22Rv1 (cell line): Measurements from ENCODE around the gene BLOC1S4.

Source experiments
- ZFX ChIP-seq: fragments of 450-650 bp; IDR thresholded peaks from 2 replicates; pipeline ENCODE4 v1.6.1; 2017; ENCODE audit warnings: antibody characterized with exemption, borderline replicate concordance
- TF ChIP-seq, protein P1 (sequence below): fragments of 450-650 bp; IDR thresholded peaks from 2 replicates; pipeline ENCODE4 v1.5.1; 2017; ENCODE audit warnings: mild to moderate bottlenecking

DNA sequence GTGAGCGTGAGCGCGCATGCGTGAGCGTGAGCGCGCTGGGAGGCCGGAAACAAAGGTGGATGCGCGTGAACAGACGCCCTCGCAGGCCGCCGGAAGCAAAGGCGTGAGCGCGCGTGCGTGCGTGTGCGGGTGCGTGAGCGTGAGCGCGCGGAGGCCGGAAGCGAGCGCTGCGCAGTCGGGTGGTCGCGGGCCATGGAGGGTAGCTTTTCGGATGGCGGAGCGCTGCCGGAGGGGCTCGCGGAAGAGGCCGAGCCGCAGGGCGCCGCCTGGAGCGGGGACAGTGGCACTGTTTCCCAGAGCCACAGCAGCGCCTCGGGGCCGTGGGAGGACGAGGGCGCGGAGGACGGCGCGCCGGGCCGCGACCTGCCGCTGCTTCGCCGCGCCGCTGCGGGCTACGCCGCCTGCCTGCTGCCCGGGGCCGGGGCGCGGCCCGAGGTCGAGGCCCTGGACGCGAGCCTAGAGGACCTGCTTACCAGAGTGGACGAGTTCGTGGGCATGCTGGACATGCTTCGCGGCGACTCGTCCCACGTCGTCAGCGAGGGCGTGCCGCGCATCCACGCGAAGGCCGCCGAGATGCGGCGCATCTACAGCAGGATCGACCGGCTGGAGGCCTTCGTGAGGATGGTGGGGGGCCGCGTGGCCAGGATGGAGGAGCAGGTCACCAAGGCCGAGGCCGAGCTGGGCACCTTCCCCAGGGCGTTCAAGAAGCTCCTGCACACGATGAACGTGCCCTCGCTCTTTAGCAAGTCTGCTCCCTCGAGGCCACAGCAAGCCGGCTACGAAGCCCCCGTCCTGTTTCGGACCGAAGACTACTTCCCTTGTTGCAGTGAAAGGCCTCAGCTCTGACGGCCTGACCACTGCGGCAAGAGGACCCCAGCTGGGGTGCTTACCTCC is at the start of gene BLOC1S4:
- TF ChIP-seq, protein P1, sequence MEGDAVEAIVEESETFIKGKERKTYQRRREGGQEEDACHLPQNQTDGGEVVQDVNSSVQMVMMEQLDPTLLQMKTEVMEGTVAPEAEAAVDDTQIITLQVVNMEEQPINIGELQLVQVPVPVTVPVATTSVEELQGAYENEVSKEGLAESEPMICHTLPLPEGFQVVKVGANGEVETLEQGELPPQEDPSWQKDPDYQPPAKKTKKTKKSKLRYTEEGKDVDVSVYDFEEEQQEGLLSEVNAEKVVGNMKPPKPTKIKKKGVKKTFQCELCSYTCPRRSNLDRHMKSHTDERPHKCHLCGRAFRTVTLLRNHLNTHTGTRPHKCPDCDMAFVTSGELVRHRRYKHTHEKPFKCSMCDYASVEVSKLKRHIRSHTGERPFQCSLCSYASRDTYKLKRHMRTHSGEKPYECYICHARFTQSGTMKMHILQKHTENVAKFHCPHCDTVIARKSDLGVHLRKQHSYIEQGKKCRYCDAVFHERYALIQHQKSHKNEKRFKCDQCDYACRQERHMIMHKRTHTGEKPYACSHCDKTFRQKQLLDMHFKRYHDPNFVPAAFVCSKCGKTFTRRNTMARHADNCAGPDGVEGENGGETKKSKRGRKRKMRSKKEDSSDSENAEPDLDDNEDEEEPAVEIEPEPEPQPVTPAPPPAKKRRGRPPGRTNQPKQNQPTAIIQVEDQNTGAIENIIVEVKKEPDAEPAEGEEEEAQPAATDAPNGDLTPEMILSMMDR: no peak; the same call in 1 of the 2 replicates
- no peak for TF ChIP-seq ZFX
